ENCODE results near the gene DEPDC1. TPM values are rescaled to one million over a fixed set of nuclear protein-coding genes. Genes with fewer than 3 reads are reported as not detected.

Gene DEPDC1
- total RNA-seq, 1 experiment from 2014 or later: 18.2 TPM

DNA sequence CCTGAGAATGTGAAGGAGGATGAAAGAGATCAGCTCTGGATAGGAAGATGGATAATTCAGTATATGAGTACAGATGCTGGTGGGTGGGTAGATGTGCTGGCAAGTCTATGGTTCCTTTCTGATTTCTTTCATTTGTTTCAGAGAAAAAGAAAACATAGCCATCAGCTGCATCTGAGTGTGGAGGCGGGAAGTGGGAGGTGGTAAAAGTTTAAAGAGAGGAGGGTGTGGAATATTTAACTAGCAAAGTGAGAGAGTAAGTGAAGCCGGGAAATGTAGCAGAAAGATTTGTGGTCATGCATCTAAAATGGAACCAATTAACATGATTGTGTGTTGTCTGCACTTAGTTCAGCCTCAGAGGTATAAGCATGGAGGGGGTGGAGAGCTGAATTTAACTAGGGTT lies 63.5 kb downstream of the DEPDC1 start:
- in situ Hi-C loops (cut with HindIII; ENCODE audit: low pct_unique_long_range_greater_than_20kb, low sequenced_read_pairs): no loop called here
- no peak for DNase-seq (ENCODE audit: low read depth)

DNA sequence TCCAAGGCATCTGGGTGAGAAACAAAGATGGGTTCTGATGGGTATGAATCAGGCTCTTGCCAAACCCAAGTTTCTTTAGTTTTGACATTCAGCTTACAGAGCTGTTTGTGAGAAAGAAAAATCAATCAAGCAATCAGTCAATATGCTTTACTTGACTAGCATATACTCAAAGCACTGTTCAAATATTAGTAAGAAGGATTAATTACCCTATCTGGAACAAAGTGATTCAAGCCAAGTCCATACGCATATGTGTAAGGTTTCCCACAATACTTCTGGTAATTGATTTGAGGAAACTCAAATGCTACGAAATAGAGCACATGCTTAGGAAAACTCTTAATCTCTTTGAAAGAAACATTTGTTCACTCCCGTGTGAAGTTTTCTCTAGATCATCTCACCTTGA lies 65.8 kb downstream of the DEPDC1 start:
- in situ Hi-C loops (cut with HindIII; ENCODE audit: low pct_unique_long_range_greater_than_20kb, low sequenced_read_pairs): no loop called here
- DNase-seq (ENCODE audit: low read depth): no peak

DNA sequence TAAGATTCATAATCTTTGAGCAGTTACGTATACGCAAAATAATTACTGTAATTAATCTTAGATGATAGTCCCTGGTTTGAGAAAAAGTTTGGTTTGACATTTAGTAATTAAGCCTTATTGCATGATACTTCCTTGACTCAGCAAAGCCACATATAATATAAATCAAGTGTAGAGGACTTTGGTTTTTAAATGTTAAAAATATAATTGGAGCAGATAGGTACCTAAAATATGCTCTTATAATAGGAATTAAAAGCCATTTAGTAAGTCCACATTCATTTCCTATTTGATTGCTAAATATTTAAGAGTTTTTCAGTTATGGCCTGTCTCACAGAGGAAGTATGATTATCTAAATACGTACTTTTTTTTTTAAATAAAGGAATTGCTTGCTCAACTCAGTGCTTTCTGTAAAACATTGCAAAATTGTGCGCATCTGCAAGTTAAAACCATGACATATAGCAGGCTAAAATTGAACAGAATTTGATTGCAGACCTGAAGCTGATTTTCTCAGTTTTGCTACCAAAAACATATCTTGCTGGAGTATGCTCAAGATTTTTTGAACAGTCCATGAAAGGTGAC lies 67.6 kb downstream of the DEPDC1 start:
- DNase-seq (ENCODE audit: low read depth): no peak
- in situ Hi-C loops (cut with HindIII; ENCODE audit: low pct_unique_long_range_greater_than_20kb, low sequenced_read_pairs): no loop called here

DNA sequence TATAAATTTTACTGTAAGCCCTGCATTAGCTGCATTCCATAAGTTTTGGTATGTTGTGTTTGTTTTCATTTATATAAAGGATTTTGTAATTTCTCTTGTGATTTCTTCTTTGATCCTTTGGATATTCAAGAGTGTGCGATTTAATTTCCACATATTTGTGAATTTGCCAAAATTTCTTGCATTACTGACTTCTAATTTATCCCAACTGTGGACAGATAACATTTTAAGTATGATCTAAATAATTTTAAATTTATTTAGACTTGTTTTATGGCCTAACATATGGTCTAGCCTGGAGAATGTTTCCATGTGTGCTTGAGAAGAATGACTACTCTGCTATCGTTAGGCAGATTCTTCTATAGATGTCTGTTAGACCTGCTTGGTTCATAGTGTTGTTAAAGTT lies 70.3 kb downstream of the DEPDC1 start:
- DNase-seq (ENCODE audit: low read depth): no peak
- in situ Hi-C loops (cut with HindIII; ENCODE audit: low pct_unique_long_range_greater_than_20kb, low sequenced_read_pairs): no loop called here

Other genes starting within 250 kb of the DEPDC1 start
- gene RPE65, start 47.1 kb downstream of the DEPDC1 start, total RNA-seq (2014; rRNA removed; shearing (Covaris generic); ENCODE audit: low replicate concordance): not detected in 2 replicates